Measurements from ENCODE around the gene IMPG2.

IMPG2 gene

DNA sequence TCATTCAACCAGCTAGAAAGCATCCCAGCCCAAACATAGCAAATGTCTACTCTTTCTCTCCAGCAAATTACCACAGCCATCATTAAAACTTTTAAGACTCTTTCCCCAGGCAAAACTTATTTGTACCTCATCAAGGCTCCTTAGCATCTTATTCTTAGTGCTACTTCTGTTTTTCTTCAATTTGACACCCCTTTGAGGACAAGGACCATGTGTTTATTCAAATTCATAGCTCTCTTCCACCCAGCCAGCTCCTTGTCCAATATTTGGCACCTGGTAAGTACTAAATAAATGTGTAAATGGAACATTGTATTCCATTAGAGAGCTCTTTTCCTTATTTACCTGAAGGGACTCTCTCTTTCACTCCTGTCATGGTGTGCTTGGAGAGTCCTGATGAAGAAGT is 89.8 kb downstream of the IMPG2 start:
- no peak for DNase-seq

GRCh38 chr3:101229681-101230080 is 90.7 kb downstream of the IMPG2 start:
- DNase-seq: no peak

DNA sequence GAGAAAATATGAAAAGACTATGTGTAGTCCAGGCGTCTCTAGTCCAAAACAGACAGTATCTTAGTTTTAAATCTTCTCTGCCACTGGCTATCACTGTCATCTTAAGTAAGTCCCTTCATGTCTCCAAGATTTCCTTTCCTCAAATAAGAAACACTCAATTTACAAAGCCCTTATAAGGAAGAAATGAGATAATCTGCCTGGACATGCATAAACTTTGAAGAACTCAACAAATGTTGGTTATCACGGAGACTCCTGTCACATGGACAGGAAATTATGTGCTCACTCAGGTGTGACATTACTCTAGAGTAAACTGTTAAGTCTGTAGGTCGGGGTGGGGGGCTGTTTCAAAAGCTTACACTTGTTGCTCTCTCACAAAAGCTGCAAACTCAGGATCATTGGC is 91.9 kb downstream of the IMPG2 start:
- no peak for DNase-seq

- DNase-seq: no peak
Observed at GRCh38 chr3:101224739-101225138, 95.6 kb downstream of the IMPG2 start.

GRCh38 chr3:101223016-101223415 is 97.4 kb downstream of the IMPG2 start:
- no peak for DNase-seq

DNA sequence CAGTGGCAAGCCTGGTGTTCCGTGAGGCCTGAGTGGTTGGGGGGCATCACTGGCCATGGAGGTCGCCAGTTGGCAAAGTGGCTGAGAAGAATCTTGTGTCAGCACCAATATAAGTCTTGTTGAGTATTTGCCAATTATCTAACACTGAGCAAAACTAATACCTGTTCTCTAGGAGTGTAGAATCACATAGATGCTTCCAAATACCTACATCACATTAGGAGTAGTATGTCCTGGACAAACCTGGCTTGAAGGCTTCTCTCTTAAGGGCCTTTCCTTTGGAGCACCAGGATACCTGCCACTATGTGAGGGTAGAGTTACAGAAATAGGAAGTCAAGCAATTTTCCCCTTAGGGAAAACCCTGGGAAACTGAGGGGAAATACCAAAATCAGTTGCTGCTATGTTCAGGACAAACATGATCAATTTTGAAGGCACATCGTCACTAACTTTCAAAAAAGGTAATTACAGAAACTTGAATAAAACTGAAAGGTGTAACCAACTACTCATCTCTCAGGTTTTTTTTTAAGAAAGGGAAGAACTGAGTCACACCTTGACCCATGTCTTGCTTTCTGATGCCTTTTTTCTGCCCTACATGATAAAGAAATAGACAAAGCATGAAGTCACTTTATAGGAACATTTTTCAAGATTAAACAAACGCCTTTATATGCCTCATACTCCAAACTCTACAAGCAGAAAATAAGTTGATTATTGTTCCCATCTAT is 100.4 kb downstream of the IMPG2 start:
- no peak for DNase-seq

- DNase-seq: no peak
Observed at GRCh38 chr3:101217472-101218245, 102.7 kb downstream of the IMPG2 start.

DNA sequence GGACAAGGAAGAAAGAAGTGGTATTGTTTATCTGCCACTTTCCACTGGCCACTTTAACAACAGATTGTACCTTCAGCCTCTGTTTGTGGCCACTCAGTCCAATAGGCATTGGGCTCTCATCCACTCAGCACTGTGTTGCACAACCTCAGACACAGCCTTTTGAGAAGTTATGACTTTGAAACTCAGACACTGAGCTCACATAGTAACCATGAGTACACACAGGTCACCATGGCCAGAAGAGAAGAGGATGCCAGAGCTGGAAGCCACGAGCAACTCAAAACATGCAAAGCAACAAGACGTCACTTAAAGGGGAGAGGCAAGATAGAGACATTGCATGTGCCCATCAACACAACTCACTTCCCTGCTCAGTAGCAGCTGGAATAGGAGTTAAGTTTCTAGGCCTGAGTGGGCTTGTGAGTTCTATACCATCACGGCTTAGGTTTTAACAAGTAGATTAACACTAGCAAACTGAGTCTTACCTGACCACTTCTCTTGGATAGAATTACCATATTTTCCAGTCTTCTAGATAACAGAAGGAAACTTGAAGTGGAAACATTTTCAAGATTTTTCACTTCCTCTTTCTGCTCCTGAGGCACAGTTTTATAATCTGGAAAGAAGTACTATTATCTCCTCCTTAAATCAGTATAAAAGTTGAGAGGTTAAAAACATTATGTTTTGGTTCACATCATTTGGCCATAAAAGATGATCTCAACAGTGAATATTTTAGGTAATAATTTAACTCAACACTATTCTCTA is 103.5 kb downstream of the IMPG2 start:
- no peak for DNase-seq

- DNase-seq: no peak
Observed at GRCh38 chr3:101212730-101213129, 107.6 kb downstream of the IMPG2 start.

GRCh38 chr3:101204246-101204645 is 116.1 kb downstream of the IMPG2 start:
- no peak for DNase-seq

GRCh38 chr3:101203411-101203810 is 117.0 kb downstream of the IMPG2 start:
- DNase-seq: no peak

GRCh38 chr3:101202640-101203039 is 117.7 kb downstream of the IMPG2 start:
- DNase-seq: no peak

DNA sequence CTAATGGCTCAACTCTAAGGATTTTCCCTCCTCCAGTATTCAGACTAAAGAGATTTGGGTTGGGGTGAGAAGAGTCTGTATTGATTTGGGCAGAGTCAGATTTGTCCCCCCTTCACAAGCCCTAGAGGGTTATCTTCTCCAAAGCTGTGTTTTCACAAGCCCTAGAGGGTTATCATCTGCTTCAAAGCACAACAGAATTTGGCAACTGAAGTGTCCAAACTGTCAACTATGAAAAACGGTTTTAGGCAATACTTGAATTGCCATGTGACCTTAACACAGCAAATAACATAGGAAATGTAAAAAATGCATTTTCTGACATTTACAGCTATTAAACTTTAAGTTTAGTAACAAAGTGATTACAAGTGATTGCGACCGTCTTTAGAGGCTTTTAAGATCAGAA is 119.9 kb downstream of the IMPG2 start:
- no peak for DNase-seq

DNA sequence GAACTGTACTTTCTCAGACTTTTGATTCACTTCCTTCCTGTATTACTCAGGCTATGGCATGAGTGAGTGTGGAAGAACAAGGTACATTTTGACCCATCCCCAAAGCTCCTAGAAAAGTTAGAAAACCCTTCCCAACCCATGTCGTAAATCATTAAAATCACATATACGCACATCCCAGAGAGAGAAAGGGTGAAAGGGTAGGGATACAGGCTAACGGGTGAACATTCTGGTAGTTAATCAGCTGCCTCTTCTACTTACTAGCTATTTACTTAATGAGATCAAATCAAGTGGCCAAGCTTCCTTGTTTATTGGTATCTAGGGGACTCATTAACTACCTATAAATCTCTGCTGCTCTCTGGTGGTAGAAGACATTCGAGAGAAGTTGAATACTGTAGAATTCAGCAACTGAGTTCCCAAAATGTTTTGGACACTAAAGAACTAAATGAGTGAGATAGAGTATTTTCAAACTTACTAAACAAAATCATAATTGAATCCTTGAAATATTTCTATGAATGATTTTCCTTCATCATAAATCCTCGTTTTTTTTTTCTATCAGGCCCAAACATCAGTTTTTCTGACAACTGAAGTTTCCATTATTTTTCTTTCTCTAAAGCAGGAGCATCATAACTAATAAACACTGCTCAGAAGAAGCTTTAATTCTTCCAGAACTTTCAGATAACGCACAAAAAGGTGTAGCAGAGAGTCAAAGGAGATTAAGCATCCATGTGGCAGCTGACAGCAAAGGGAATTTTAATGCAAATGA is 124.2 kb downstream of the IMPG2 start:
- no peak for DNase-seq

DNA sequence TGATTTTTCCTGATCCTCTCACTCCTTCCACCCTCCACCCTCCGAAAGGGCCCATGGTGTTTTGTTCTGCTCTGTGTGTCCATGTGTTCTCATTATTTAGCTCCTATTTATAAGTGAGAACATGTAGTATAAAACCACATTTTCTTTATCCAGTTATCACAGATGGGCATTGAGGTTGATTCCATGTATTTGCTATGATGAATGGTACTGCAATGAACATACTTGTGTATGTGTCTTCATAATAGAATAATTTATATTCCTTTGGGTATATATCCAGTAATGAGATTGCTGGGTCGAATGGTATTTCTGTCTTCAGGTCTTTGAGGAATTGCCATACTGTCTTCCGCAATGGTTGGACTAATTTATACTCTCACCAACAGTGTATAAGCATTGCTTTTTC is 126.0 kb downstream of the IMPG2 start:
- no peak for DNase-seq

GRCh38 chr3:101193957-101194356 is 126.4 kb downstream of the IMPG2 start:
- no peak for DNase-seq

DNA sequence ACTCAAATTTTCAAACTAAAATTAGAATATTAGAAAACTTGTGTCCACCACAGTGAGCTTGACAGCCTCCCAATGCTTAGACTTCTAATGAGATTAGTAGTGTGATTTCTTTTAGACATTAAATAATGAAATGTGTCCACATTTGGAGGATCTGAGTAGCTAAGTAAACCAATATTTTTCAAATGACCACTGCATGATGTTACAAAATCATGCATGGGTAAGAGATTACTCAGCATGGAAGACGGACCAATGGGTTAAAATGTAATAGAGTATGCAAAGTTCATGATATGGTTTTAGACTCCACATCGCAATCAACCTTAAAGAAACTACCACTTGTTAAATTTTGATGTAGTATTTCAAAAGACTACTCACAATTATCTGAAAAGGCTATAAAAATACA is 130.6 kb downstream of the IMPG2 start:
- no peak for DNase-seq

- DNase-seq: no peak
Observed at GRCh38 chr3:101189176-101189575, 131.2 kb downstream of the IMPG2 start.

DNA sequence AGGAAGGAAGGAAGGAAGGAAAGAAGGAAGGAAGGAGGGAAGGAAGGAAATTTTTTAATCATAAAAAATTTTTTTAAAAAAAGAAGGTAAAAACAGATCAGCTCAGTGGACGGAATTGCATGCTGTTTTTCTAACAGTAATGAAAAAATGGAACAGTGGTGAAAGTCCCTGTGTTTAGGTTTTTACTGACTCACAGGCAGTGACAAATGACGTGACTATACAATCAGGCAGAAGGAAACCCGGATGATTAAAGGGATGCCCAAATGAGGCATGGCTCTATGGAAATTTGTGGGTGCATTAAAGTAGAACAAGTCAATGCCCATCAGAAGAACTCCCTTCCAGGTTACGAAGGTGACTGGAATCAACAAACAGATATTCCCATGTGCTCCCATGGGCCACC is 135.0 kb downstream of the IMPG2 start:
- DNase-seq: no peak

DNA sequence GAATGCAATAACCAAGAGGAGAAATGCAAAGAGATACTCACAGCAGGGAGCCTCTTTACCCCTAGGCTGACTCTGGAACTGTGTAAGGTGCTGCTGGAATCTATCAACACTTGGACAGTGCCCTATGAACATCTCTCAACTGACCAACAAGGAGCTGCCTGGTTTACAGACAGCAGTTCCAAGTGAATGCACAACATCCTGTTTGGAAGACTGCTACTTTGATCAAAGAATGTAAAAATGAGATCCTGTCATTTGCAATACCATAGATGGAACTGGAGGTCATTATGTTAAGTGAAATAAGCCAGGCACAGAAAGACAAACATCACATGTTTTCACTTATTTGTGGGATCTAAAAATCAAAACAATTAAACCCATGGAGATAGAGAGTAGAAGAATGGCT is 136.3 kb downstream of the IMPG2 start:
- no peak for DNase-seq

DNA sequence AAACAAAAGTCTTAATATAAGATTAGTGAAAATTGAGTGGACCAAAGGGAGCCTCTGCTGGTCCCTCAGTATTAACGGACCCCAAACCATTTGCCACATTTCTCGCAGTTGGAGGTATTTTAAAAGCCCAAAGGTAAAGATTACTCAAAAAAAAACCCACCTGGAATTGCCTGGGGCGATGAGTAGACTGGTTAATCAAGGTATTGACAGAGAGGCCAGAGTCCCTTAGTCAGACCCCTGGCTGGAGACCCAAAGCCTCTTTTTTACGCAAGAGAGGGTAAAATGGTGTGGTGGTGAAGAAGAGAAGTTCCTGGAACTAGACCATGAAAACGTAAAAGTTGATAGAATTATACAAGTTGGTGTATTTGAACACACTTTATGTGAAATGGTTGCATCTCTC is 137.2 kb downstream of the IMPG2 start:
- DNase-seq: no peak

- no peak for DNase-seq
Observed at GRCh38 chr3:101182734-101183133, 137.6 kb downstream of the IMPG2 start.

GRCh38 chr3:101181801-101182200 is 138.6 kb downstream of the IMPG2 start:
- no peak for DNase-seq

Measured in activated CD4-positive, alpha-beta T cell treated with anti-CD3 and anti-CD28 coated beads for 4 hours (primary cell).